Activated CD4-positive, alpha-beta T cell treated with anti-CD3 and anti-CD28 coated beads for 4 hours (primary cell): ENCODE results near the gene HOMER2.
"Not testable (repeated sequence)": the region's sequence is repeated elsewhere in the genome, so short reads cannot be mapped to it uniquely, and the experiment has no call there.

Source experiments
- DNase-seq, 2 donors: peaks; one replicate each; pipeline ENCODE4 v3.0.0-alpha.2; 2020

The HOMER2 gene

GRCh38 chr15:82830427-82831173 lies 121.9 kb downstream of the HOMER2 start:
- DNase-seq: no peak

- DNase-seq: no peak
Measured at GRCh38 chr15:82829234-82829633, 123.3 kb downstream of the HOMER2 start.

- no peak for DNase-seq
Measured at GRCh38 chr15:82828075-82828474, 124.4 kb downstream of the HOMER2 start.

GRCh38 chr15:82823049-82823448 lies 129.5 kb downstream of the HOMER2 start:
- no peak for DNase-seq

- DNase-seq: not testable (repeated sequence)
Measured at GRCh38 chr15:82821851-82822250, 130.7 kb downstream of the HOMER2 start.

- DNase-seq: not testable (repeated sequence)
Measured at GRCh38 chr15:82821396-82821795, 131.1 kb downstream of the HOMER2 start.

- no peak for DNase-seq
Measured at GRCh38 chr15:82820128-82820527, 132.4 kb downstream of the HOMER2 start.

- no peak for DNase-seq
Measured at GRCh38 chr15:82812994-82813393, 139.5 kb downstream of the HOMER2 start.

GRCh38 chr15:82810890-82811426 lies 141.6 kb downstream of the HOMER2 start:
- DNase-seq: peak; percentile 29 to 46

GRCh38 chr15:82810061-82810889 lies 142.2 kb downstream of the HOMER2 start:
- peak; percentile 15 to 18 for DNase-seq

- peak; percentile 94 for DNase-seq
Measured at GRCh38 chr15:82809308-82810060, 143.0 kb downstream of the HOMER2 start, which contains the start of gene WHAMM. TSS of gene WHAMM (plus strand) at chr15:82809628. CDS start at chr15:82809727, 99 bp downstream.

GRCh38 chr15:82808634-82809041 lies 143.9 kb downstream of the HOMER2 start:
- DNase-seq: no peak

GRCh38 chr15:82807920-82808633 lies 144.4 kb downstream of the HOMER2 start:
- DNase-seq: no peak

GRCh38 chr15:82805994-82806406 lies 146.5 kb downstream of the HOMER2 start, which contains the start of gene FSD2:
TSS of gene FSD2 (minus strand) at chr15:82806069. CDS start at chr15:82787390, 18,679 bp downstream.
- DNase-seq: no peak

GRCh38 chr15:82804575-82804949 lies 148.0 kb downstream of the HOMER2 start:
- no peak for DNase-seq

GRCh38 chr15:82803793-82804574 lies 148.5 kb downstream of the HOMER2 start:
- no peak for DNase-seq

- no peak for DNase-seq
Measured at GRCh38 chr15:82802497-82802896, 150.0 kb downstream of the HOMER2 start.

GRCh38 chr15:82799183-82799841 lies 153.2 kb downstream of the HOMER2 start:
- DNase-seq: no peak
